K562 treated with DMSO at 1 percent for 12 hours (cell line): ENCODE measurements around the gene ANKEF1. TPM values are rescaled to one million over a fixed set of nuclear protein-coding genes. Genes with fewer than 3 reads are reported as not detected.

Experiments
- total RNA-seq: library from RNA; unstranded; fragments of 300-600 nt; gene quantifications from 2 replicates; pipeline ENCODE4 v1.2.3, GENCODE V29; 2022; ENCODE audit not compliant: insufficient read depth

The ANKEF1 gene
- total RNA-seq, result 0.58 and 1.7 TPM in 2 replicates

GRCh38 chr20:10034717-10035571 lies at the start of gene ANKEF1:
ANKEF1 (plus strand) TSS chr20:10034987; CDS start chr20:10038302, 3,315 bp downstream.

Other genes with a start within 250 kb of the ANKEF1 start
- gene PAK5, start 195.9 kb upstream of the ANKEF1 start, total RNA-seq, result not detected in 2 replicates
- gene SNAP25, start 183.8 kb downstream of the ANKEF1 start, total RNA-seq, result not detected in 2 replicates